Measurements from ENCODE around the gene KCNQ5.

KCNQ5 gene

DNA sequence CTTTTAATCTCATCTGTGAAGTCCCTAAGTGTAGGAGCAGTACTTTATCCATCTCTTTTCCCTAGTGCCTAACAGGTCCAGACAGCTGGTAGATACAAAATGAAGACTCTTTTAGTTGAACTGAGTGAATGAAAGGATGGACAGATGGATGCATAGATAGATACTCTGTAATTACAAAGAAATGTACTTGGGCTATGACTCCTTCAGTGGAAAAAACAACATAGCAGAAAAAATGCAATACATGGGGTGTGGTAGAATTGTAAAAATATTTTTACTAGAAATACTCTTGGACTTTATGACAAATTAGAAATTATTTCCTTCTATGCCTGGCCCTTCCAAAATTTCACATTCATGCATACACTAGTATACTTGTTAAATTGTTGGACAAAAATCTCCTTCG is 29.3 kb downstream of the KCNQ5 start:
- Histone ChIP-seq H3K27ac (ENCODE audit: low read depth in 2 of 2, low read length in 2 of 2) (no peak overlapping the region), H3K9me3 (ENCODE audit: control insufficient read depth in 2 of 2, low read length in 2 of 2) (no peaks in the 10 kb centered on the region), H3K36me3 (ENCODE audit: control insufficient read depth in 2 of 2, insufficient read depth in 2 of 2, low read length in 2 of 2) (no peaks in the 10 kb centered on the region), H3K4me3 (ENCODE audit: low read length in 2 of 2) (no peak overlapping the region), H3K9ac (ENCODE audit: low read depth in 1 of 2, low read length in 2 of 2) (no peak overlapping the region), H3K4me1 (ENCODE audit: control insufficient read depth in 2 of 2, insufficient read depth in 2 of 2, low read length in 2 of 2) (no peaks in the 10 kb centered on the region), H3K27me3 (ENCODE audit: control insufficient read depth in 2 of 2, insufficient read depth in 2 of 2, low read length in 2 of 2) (no peaks in the 10 kb centered on the region)

DNA sequence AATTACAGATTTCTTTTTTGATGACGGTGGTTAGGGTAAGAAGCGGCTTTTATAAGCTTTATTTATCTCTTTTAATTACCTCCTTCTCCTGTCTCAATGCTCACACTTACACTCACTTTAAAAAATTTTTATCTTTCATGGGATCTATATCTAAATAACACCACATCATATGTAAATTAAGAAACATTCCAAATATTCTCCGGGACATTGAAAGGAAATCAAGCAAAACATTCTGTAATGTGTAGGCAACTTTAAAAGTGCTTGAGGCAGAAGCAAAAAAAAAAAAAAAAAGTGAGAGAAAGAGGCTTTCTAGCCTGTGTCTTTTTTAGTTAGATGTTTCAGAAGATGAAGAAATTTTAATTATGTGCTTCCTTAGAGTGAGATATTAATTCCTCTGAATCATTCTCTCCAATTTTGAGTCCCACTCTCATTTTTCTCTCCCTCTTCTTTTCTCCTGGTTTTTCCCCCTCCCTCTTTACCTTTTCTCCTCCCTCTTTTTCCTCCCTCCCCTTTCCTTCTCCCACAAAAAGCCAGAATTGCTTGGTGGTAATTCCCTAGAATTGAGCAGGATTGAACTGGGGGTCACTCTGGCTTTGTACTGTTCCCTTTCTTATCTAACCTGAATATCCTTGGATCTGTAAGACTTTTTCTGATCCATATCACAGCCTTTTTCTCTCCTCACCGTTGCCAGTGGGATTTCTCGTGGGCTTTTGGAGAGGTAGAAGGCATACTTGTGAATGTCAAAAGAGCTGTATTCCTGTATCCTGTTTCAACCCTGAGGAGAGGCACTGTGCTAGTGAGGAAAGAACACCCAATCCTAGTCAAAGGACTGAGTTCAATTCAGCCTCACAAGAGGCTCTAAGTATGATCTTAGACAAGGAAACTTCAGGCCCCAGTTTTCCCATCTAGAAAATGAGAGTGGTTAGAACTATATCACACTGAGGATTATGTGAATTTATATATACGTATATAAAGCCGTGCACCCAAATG is 30.4 kb downstream of the KCNQ5 start:
- no peak overlapping the region for H3K27ac ChIP-seq (ENCODE audit: low read depth in 2 of 2, low read length in 2 of 2)
- H3K27me3 ChIP-seq (ENCODE audit: control insufficient read depth in 2 of 2, insufficient read depth in 2 of 2, low read length in 2 of 2), result no peaks in the 10 kb centered on the region
- H3K4me1 ChIP-seq (ENCODE audit: control insufficient read depth in 2 of 2, insufficient read depth in 2 of 2, low read length in 2 of 2), result no peaks in the 10 kb centered on the region
- H3K9me3 ChIP-seq (ENCODE audit: control insufficient read depth in 2 of 2, low read length in 2 of 2), result no peaks in the 10 kb centered on the region
- no peaks in the 10 kb centered on the region for H3K36me3 ChIP-seq (ENCODE audit: control insufficient read depth in 2 of 2, insufficient read depth in 2 of 2, low read length in 2 of 2)
- H3K9ac ChIP-seq (ENCODE audit: low read depth in 1 of 2, low read length in 2 of 2), result no peak overlapping the region
- no peak overlapping the region for H3K4me3 ChIP-seq (ENCODE audit: low read length in 2 of 2)

DNA sequence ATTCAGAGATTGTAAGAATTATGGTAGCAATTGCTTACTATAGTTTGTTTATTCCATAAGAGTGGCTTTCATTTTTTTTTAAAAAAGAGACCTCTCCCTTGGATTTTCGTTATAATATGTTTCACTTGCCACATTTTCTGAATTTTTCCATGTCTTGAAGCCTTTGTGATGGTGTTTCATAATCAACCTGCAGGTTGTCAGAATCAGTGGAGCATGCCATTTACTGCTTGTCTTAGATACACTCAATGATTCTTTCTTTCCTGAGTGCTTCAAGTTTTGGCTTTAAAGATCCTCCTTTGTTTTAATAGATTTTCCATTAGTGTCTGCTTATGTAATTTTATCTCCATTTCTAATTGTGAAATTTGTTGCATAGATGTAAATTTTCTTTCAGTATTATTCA is 31.2 kb downstream of the KCNQ5 start:
- H3K9ac ChIP-seq (ENCODE audit: low read depth in 1 of 2, low read length in 2 of 2), result no peak overlapping the region
- no peaks in the 10 kb centered on the region for H3K9me3 ChIP-seq (ENCODE audit: control insufficient read depth in 2 of 2, low read length in 2 of 2)
- no peak overlapping the region for H3K27ac ChIP-seq (ENCODE audit: low read depth in 2 of 2, low read length in 2 of 2)
- H3K4me1 ChIP-seq (ENCODE audit: control insufficient read depth in 2 of 2, insufficient read depth in 2 of 2, low read length in 2 of 2), result no peaks in the 10 kb centered on the region
- H3K4me3 ChIP-seq (ENCODE audit: low read length in 2 of 2), result no peak overlapping the region
- no peaks in the 10 kb centered on the region for H3K27me3 ChIP-seq (ENCODE audit: control insufficient read depth in 2 of 2, insufficient read depth in 2 of 2, low read length in 2 of 2)
- no peaks in the 10 kb centered on the region for H3K36me3 ChIP-seq (ENCODE audit: control insufficient read depth in 2 of 2, insufficient read depth in 2 of 2, low read length in 2 of 2)

DNA sequence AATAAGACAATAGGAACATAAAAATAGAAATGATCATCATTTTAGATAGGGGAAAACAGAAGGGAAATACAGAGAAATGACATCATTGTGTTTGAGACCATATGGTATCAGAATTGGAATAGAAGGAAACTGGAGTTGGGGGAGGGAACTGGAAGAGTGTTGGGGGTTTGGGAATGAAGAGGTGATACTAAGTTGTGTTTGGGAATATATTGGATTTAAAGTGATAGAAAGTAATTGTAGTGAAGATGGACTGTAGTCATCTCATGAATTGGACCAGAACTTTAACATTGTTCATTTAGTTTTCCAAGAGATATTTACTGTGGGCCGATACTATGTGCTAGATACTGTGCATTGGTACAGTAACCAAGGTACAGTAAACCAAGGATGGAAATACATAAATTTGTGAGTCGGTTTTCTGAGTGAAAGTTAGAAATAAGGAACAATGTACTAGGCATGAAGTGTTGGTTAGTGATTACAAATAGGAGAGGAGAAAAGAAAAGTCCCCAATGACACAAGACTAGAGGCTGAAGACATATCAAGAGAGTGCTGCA is 32.3 kb downstream of the KCNQ5 start:
- H3K9ac ChIP-seq (ENCODE audit: low read depth in 1 of 2, low read length in 2 of 2), result no peak overlapping the region
- H3K9me3 ChIP-seq (ENCODE audit: control insufficient read depth in 2 of 2, low read length in 2 of 2), result no peaks in the 10 kb centered on the region
- no peaks in the 10 kb centered on the region for H3K4me1 ChIP-seq (ENCODE audit: control insufficient read depth in 2 of 2, insufficient read depth in 2 of 2, low read length in 2 of 2)
- H3K36me3 ChIP-seq (ENCODE audit: control insufficient read depth in 2 of 2, insufficient read depth in 2 of 2, low read length in 2 of 2), result no peaks in the 10 kb centered on the region
- no peak overlapping the region for H3K27ac ChIP-seq (ENCODE audit: low read depth in 2 of 2, low read length in 2 of 2)
- H3K27me3 ChIP-seq (ENCODE audit: control insufficient read depth in 2 of 2, insufficient read depth in 2 of 2, low read length in 2 of 2), result no peaks in the 10 kb centered on the region
- H3K4me3 ChIP-seq (ENCODE audit: low read length in 2 of 2), result no peak overlapping the region

DNA sequence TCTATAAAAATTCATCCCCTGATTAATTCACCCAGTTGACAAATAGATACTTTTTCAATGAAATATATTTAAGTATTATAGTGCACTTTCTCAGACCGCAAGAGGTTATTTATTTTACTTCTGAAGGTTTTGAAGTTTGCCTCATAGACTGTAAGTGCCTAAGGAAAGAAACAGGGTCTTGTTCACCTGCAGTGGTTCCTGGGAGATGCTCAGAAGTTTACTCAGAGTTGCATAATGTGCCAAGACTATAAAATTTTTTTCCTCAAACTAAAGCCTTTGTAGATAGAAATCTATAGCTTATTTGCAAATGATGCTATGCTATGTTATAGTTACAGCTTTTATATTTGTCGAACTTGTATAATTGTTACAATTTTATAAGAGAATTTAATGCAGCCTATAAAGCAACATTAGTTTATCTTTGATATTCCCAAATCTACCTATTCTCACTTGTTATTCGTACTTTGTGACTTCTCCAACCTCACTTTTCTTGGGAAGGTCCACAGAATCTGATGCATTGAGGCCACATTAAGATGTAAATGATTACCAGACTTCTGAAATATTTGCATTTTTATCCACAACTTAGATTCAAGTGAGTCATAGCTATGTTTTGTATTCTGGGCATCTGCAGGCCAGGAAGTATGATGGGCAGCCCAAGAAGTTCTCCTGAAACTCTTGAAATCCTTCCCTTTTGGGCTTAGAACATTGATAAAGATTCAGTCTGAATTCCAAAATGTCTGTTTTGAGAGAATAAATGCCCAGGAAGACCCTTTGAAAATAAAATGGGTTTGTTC is 35.7 kb downstream of the KCNQ5 start:
- Histone ChIP-seq H3K27ac (ENCODE audit: low read depth in 2 of 2, low read length in 2 of 2) (no peak overlapping the region), H3K36me3 (ENCODE audit: control insufficient read depth in 2 of 2, insufficient read depth in 2 of 2, low read length in 2 of 2) (no peaks in the 10 kb centered on the region), H3K9me3 (ENCODE audit: control insufficient read depth in 2 of 2, low read length in 2 of 2) (no peaks in the 10 kb centered on the region), H3K4me1 (ENCODE audit: control insufficient read depth in 2 of 2, insufficient read depth in 2 of 2, low read length in 2 of 2) (no peaks in the 10 kb centered on the region), H3K27me3 (ENCODE audit: control insufficient read depth in 2 of 2, insufficient read depth in 2 of 2, low read length in 2 of 2) (no peaks in the 10 kb centered on the region), H3K9ac (ENCODE audit: low read depth in 1 of 2, low read length in 2 of 2) (no peak overlapping the region), H3K4me3 (ENCODE audit: low read length in 2 of 2) (no peak overlapping the region)

DNA sequence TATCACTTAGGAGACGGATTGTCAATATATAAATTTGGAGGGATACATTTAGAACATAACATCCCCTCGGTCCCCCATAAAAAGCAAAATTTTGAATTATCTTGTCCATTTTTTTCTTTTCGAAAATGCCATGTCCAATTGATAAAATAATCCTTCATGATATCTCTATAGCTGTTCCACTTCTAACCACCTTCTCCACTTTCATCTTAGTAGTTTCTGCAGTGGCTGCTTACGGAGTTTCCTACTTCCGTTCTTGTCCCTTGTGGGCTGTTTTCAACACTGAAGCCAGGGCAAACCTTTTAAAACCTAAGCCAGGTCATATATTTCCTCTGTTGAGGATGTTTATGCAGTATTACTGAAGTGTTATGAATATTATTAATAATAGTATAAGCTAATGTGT is 37.9 kb downstream of the KCNQ5 start:
- no peaks in the 10 kb centered on the region for H3K27me3 ChIP-seq (ENCODE audit: control insufficient read depth in 2 of 2, insufficient read depth in 2 of 2, low read length in 2 of 2)

DNA sequence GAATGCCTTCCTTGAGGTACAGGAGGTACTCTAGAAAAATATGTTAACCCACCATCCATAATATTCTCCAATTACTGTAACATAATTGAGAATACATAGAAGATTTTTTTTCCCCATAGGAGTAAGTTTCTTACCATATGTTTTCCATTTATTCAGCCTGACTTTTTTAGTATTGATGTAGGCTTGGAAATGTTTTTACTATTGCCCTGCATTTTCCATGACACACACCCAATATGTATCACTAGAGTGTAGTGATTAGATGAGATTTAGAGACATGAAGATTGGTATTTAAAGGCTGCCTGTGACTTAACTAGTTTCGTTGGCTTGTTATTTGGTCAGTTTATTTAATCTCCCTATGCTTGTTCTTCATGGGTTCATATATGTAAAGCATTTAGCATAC is 39.5 kb downstream of the KCNQ5 start:
- no peaks in the 10 kb centered on the region for H3K4me1 ChIP-seq (ENCODE audit: control insufficient read depth in 2 of 2, insufficient read depth in 2 of 2, low read length in 2 of 2)
- H3K27me3 ChIP-seq (ENCODE audit: control insufficient read depth in 2 of 2, insufficient read depth in 2 of 2, low read length in 2 of 2), result no peaks in the 10 kb centered on the region
- H3K36me3 ChIP-seq (ENCODE audit: control insufficient read depth in 2 of 2, insufficient read depth in 2 of 2, low read length in 2 of 2), result no peaks in the 10 kb centered on the region
- H3K9me3 ChIP-seq (ENCODE audit: control insufficient read depth in 2 of 2, low read length in 2 of 2), result no peaks in the 10 kb centered on the region
- H3K4me3 ChIP-seq (ENCODE audit: low read length in 2 of 2), result no peak overlapping the region
- H3K9ac ChIP-seq (ENCODE audit: low read depth in 1 of 2, low read length in 2 of 2), result no peak overlapping the region
- no peak overlapping the region for H3K27ac ChIP-seq (ENCODE audit: low read depth in 2 of 2, low read length in 2 of 2)

More for the DNA sequence above, 37.9 kb downstream of the KCNQ5 start:
- Histone ChIP-seq H3K9me3 (ENCODE audit: control insufficient read depth in 2 of 2, low read length in 2 of 2) (no peaks in the 10 kb centered on the region), H3K36me3 (ENCODE audit: control insufficient read depth in 2 of 2, insufficient read depth in 2 of 2, low read length in 2 of 2) (no peaks in the 10 kb centered on the region), H3K27ac (ENCODE audit: low read depth in 2 of 2, low read length in 2 of 2) (no peak overlapping the region), H3K4me3 (ENCODE audit: low read length in 2 of 2) (no peak overlapping the region), H3K4me1 (ENCODE audit: control insufficient read depth in 2 of 2, insufficient read depth in 2 of 2, low read length in 2 of 2) (no peaks in the 10 kb centered on the region), H3K9ac (ENCODE audit: low read depth in 1 of 2, low read length in 2 of 2) (no peak overlapping the region)

DNA sequence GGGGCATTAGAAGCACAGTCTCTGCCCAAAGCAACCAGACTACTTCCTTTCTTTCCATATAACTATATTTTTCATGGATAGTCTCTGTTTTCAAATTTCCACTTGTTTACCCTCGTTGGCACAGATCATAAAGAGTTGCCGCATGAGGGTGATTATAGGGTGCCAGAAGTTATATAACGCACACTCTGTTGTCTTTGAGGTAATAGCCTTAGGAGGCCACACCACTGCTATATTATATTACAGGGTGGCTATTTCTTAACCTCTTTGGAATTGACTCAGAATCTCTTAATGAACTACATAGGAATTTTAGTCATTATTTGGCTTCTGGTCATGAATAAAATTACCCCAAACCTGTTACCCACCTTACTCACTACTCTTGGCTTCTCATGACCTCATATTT is 43.7 kb downstream of the KCNQ5 start:
- no peaks in the 10 kb centered on the region for H3K4me1 ChIP-seq (ENCODE audit: control insufficient read depth in 2 of 2, insufficient read depth in 2 of 2, low read length in 2 of 2)
- H3K4me3 ChIP-seq (ENCODE audit: low read length in 2 of 2), result no peak overlapping the region
- no peak overlapping the region for H3K27ac ChIP-seq (ENCODE audit: low read depth in 2 of 2, low read length in 2 of 2)
- H3K9ac ChIP-seq (ENCODE audit: low read depth in 1 of 2, low read length in 2 of 2), result no peak overlapping the region
- no peaks in the 10 kb centered on the region for H3K27me3 ChIP-seq (ENCODE audit: control insufficient read depth in 2 of 2, insufficient read depth in 2 of 2, low read length in 2 of 2)
- H3K9me3 ChIP-seq (ENCODE audit: control insufficient read depth in 2 of 2, low read length in 2 of 2), result no peaks in the 10 kb centered on the region
- no peaks in the 10 kb centered on the region for H3K36me3 ChIP-seq (ENCODE audit: control insufficient read depth in 2 of 2, insufficient read depth in 2 of 2, low read length in 2 of 2)

DNA sequence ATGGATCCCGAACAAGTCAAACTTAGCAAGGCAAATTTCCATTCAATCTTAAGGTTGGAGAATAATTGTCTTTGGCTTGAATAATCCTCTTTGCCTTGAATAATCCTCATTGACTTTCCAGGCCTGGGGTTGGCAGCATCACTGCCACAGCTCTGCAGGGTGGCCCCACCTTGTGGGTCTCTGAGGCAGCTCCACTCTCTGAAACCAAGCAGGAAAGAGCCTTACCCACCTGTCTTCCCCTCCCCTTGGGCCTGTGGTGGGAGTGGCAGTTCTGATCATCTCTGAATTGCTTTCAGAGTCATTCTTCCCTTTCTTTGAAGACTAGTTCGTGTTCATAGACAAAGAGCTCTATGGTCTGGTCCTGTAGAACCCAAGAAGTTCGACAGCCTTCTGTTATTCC is 47.5 kb downstream of the KCNQ5 start:
- Histone ChIP-seq H3K27me3 (ENCODE audit: control insufficient read depth in 2 of 2, insufficient read depth in 2 of 2, low read length in 2 of 2) (no peaks in the 10 kb centered on the region), H3K27ac (ENCODE audit: low read depth in 2 of 2, low read length in 2 of 2) (no peak overlapping the region), H3K36me3 (ENCODE audit: control insufficient read depth in 2 of 2, insufficient read depth in 2 of 2, low read length in 2 of 2) (no peaks in the 10 kb centered on the region), H3K9ac (ENCODE audit: low read depth in 1 of 2, low read length in 2 of 2) (no peak overlapping the region), H3K4me1 (ENCODE audit: control insufficient read depth in 2 of 2, insufficient read depth in 2 of 2, low read length in 2 of 2) (no peaks in the 10 kb centered on the region), H3K9me3 (ENCODE audit: control insufficient read depth in 2 of 2, low read length in 2 of 2) (no peaks in the 10 kb centered on the region), H3K4me3 (ENCODE audit: low read length in 2 of 2) (no peak overlapping the region)

DNA sequence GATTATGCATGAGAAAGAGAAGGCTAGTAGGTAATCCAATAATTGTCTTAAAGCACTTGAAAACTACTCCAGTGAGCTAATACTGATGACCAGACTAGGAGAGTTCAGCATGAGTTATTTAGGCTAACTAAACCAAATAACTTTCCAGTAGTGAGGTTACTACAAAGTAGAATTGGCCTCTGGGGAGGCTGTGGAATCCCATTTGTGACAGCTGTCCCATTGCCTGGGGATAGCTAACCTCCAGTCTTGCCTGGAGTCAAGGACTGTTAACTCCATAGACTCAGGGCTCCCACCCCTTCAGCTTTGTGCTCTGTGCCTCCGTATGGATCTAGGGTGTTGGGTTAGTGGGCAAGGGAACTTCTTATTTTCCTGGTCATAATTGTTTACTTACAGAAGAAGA is 51.0 kb downstream of the KCNQ5 start:
- no peak overlapping the region for H3K9ac ChIP-seq (ENCODE audit: low read depth in 1 of 2, low read length in 2 of 2)
- H3K4me1 ChIP-seq (ENCODE audit: control insufficient read depth in 2 of 2, insufficient read depth in 2 of 2, low read length in 2 of 2), result no peaks in the 10 kb centered on the region
- no peaks in the 10 kb centered on the region for H3K9me3 ChIP-seq (ENCODE audit: control insufficient read depth in 2 of 2, low read length in 2 of 2)
- H3K27ac ChIP-seq (ENCODE audit: low read depth in 2 of 2, low read length in 2 of 2), result no peak overlapping the region
- no peaks in the 10 kb centered on the region for H3K27me3 ChIP-seq (ENCODE audit: control insufficient read depth in 2 of 2, insufficient read depth in 2 of 2, low read length in 2 of 2)
- no peaks in the 10 kb centered on the region for H3K36me3 ChIP-seq (ENCODE audit: control insufficient read depth in 2 of 2, insufficient read depth in 2 of 2, low read length in 2 of 2)
- H3K4me3 ChIP-seq (ENCODE audit: low read length in 2 of 2), result no peak overlapping the region
